GM18502 (cell line): ENCODE results near the gene E2F7.
"Not testable (repeated sequence)": the region's sequence is repeated elsewhere in the genome, so short reads cannot be mapped to it uniquely, and the experiment has no call there.

ENCODE experiments used
- ATAC-seq: cut with Tn5 transposase; IDR thresholded peaks from one replicate; pipeline ENCODE4 v1.9.1; 2021; ENCODE audit warnings: mild to moderate bottlenecking; ENCODE audit not compliant: unreplicated experiment, poor library complexity

Gene E2F7, protein sequence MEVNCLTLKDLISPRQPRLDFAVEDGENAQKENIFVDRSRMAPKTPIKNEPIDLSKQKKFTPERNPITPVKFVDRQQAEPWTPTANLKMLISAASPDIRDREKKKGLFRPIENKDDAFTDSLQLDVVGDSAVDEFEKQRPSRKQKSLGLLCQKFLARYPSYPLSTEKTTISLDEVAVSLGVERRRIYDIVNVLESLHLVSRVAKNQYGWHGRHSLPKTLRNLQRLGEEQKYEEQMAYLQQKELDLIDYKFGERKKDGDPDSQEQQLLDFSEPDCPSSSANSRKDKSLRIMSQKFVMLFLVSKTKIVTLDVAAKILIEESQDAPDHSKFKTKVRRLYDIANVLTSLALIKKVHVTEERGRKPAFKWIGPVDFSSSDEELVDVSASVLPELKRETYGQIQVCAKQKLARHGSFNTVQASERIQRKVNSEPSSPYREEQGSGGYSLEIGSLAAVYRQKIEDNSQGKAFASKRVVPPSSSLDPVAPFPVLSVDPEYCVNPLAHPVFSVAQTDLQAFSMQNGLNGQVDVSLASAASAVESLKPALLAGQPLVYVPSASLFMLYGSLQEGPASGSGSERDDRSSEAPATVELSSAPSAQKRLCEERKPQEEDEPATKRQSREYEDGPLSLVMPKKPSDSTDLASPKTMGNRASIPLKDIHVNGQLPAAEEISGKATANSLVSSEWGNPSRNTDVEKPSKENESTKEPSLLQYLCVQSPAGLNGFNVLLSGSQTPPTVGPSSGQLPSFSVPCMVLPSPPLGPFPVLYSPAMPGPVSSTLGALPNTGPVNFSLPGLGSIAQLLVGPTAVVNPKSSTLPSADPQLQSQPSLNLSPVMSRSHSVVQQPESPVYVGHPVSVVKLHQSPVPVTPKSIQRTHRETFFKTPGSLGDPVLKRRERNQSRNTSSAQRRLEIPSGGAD

DNA sequence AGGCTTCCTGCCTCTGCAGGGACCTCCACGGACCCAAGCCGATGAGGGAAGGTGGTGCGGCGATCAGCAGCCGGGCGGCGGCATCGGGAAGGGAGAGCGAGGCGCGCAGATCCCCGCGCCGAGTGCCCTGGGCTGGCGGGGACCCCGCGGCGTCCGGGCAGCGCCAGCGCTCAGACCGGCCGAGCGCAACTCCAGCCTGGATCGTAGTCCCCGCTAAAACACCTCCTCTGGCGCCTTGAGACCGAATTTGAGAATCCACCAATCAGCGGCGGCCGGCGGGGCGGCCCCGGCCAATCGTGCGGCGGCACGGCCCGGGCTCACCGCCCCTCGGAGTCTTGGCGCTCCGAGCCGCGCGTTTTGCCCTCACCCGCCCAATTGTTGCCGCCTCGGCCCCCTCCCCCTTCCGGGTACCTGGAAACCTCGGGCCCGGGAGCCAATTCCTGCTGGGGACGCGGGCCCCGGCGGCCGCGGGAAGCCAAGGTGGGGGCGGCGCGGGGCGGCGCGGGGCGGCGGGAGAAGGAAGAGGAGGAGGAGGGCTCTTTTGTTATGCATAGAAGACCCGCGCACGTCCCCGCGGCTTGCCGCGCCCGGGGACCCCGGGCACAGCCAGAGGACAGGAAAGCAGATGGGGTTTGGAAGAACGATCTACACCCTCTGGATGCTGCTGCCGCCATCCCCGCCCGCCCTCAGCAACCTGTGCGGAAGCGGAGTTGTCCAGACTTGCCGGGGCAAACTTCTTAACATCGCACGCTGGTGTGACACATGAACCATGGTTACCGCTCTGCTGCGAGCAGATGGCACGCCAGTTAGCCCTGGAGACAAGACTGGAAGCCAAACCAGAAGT lies at the start of gene E2F7:
Gene E2F7, minus strand, starts transcription at position 209 of the 844 bp plus-strand sequence. CDS start 934 bp downstream, outside the sequence.
- ATAC-seq, result peak; percentile 71

DNA sequence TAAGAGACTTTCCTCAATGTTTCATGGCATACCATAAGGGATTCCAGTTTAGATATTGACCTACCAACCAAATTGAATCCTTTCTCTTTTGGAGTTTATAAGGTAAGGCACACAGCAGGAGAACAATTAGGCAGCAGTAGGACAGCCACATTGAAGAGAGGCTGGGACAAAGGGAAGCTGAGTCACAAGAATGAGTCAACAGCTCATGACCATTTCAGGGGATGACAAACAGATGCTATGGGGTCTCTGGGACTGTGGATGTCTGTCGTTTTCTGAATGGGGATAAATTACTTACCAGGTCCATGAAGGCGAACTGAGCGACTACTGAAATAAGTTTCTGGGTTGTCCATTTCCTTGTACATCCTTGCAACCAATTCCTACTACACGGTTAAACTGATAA lies 48.6 kb upstream of the E2F7 start:
- no peak for ATAC-seq

DNA sequence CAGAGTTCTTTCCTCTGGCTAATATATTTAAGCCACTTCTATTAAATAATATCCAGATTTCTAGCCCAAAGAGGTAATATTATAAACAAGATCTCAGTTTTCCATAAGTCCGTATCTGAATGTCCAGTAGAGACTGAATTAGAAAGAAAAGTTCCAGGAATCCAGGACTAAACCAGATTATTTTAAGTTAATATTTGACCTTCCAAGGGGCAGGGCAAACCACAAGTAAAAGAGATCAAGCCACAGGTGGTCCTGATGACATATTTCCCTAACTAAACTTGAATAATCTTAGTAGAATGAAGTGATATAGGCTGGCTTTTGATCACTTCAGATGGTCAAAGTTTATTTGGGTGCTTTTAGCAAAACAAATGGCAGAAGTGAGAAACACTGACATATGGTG lies 43.3 kb upstream of the E2F7 start:
- no peak for ATAC-seq

DNA sequence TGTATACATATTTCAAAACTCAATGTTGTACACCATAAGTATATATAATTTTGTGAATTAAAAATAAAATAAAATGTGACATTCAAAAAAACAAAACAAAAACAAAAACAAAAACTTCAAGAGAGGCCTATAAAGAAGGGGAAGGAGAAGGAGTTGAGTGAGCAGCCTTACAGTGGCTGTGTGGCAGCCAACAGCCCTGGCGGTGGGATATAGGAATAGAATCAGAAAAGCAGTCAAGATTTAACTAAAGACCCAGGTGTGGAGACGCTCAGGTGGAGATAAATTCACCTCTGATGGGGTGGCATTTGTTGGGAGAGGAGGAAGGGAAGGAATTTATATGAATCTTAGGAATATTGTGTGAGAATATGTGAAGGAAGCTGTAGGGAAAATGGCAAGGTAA lies 41.8 kb upstream of the E2F7 start:
- no peak for ATAC-seq

DNA sequence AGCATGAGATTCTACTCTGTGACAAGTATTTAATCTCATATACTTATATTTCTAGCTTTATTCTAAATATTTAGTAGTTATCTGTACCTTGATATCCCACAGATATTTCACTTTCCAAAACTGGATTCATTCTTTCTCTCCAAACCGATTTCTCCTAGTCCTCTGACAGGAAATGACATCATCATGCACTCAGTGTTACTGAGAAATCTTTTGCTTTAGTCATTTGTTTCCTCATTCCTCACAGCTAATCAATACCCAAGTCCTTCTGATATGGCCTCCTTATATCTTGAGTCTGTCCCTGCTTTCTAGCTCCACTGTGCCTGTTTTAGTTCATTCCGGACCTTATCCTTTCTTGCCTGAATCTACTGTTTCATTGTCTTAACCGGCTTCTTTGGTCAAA lies 39.4 kb upstream of the E2F7 start:
- no peak for ATAC-seq

DNA sequence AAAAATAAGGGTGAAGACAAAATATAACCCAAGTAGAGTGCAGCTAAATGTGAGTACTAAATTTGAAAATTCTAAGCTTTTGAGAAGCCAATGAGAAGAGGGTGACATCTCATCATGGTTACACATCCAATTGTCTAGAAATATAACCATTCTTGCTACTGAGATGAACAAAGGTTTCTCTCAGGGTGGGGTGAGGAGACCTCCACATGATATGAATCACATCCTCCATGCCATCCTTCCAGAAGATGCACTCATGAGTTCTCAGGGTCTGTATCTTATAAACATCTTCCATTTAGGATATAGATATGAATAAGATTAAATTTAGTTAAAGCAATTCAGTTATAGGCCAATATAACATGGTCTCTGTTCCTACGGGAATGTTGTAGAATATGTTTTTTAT lies 38.9 kb upstream of the E2F7 start:
- ATAC-seq, result no peak

DNA sequence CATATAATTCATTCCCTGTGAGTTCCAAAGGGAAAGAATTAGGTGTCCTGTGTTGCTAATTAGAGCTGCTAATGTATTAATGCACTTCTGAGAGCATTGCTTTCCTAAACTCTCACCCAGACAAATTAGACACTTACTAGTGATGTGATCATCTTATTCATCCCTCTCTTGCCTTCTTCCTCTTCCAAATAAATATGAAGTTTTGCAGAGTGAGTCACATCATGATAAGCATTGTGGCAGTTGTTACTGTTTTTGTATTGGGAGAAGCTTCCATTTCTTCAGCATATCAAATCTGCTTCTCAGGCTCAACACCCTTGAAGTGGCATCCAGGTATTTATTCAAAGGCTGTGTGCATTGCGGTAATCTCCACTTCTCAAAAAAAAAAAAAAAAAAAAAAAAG lies 37.3 kb upstream of the E2F7 start:
- no peak for ATAC-seq

DNA sequence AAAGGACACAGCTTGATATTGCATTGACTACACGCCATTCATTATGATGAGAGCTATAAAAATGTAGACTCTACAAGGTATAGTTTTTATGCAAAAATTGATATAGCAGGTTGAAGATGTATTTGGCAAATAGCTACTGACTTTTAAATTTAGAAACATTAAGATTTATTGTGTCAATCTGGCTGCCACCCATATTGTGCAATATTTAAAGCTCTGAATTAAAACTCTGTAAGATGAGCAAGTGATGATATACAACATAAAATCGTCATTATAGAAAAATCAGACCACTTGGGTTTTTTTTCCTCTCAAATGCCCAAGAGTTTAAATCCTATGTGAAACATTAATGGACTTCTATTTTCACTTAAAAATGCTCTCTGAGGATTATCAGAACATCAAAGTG lies 36.8 kb upstream of the E2F7 start:
- no peak for ATAC-seq

DNA sequence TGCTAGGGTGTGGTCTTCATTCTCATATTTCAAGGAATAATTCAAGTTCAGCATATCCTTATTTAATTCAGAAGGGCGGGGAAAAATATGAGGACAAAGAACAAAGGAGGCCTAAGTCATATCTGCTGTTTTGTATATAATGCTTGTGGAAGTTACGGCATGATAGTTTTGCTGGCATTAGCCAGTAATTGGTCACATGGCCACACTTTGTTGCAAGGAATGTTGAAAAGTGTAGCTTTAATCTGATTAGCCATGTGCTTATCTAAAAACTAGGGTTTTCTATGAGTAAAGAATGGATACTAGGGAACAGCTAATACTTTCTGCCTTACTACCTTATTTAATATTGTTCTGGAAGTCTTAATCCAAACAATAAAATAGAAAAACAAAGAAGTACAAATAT lies 34.4 kb upstream of the E2F7 start:
- no peak for ATAC-seq

DNA sequence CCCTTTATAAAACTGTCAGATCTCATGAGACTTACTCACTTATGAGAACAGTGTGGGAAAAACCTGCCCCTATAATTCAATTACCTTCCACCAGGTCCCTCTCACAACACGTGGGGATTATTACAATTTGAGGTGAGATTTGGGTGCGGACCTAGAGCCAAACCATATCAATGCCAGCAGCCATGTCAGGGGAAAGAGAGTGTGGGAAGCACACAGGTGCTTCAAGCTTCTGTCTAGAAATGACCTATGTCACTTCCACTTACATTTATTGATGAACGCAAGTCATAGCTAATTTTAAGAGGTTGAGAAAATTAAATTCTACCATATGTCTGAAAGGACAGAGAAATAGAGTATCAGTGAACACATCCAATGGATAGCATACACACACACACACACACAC lies 32.5 kb upstream of the E2F7 start:
- no peak for ATAC-seq

DNA sequence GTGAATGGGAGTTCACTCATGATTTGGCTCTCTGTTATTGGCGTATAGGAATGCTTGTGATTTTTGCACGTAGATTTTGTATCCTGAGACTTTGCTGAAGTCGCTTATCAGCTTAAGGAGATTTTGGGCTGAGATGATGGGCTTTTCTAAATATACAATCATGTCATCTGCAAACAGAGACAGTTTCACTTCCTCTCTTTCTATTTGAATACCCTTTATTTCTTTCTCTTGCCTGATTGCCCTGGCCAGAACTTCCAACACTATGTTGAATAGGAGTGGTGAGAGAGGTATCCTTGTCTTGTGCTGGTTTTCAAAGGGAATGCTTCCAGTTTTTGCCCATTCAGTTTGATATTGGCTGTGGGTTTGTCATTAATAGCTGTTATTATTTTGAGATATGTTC lies 26.9 kb upstream of the E2F7 start:
- ATAC-seq, result not testable (repeated sequence)

DNA sequence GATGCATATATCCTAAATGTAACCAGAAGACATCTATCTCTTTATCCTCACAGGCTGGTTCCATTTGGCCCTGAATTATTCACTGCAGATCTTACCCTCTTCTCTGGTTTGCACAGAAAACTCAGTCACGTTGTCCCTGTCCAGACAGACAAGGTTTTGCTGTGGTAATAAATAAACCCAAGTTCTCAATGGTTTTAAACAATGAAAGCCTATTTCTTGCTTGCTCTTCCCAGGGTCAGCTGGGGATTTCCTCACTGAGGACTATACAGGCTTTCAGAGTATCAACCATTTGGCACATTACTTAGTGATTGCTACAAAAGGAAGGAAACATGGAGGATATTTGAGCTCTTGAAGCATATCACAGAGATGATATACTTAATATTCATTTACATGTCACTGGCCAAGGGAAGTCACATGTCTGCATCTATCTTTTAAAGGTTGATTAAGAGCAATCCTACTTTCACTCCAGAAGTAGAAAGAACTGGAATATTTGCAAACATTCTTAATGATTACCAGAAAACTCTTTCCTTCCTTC lies 24.4 kb upstream of the E2F7 start:
- ATAC-seq, result no peak

DNA sequence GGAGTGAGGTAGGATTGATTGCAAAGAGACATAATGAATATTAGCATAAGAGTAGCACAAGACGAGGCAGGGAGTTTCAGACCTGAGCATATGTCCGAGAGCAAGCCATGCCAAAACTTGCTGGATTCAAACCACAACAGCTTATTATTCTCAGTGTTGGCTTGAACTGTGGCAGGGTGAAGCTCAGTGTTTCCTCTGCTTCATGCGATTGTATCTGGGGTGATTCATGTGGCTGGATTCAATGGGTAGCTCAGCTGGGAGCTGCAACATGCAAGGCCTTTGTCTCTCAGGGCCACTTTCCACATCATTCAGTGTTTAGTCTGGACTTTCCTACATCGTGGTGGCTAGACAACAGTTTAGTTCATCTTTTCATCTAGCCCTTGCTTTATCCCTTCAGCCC lies 22.1 kb upstream of the E2F7 start:
- peak; percentile 50 for ATAC-seq

DNA sequence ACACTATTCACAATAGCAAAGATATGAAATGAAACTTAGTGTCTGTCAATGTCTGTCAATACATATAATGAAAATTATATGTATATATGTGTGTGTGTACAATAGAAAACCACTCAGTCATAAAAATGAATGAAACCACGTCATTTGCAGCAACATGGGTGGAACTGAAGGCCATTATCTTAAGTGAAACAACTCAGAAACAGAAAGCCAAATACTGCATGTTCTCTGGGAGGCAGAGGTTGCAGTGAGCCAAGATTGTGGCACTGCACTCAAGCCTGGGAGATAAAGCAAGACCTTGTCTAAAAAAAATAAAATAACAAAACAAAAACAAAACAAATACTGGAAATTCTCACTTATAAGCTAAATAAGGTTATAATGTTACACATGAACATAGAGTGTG lies 16.7 kb upstream of the E2F7 start:
- ATAC-seq, result no peak

DNA sequence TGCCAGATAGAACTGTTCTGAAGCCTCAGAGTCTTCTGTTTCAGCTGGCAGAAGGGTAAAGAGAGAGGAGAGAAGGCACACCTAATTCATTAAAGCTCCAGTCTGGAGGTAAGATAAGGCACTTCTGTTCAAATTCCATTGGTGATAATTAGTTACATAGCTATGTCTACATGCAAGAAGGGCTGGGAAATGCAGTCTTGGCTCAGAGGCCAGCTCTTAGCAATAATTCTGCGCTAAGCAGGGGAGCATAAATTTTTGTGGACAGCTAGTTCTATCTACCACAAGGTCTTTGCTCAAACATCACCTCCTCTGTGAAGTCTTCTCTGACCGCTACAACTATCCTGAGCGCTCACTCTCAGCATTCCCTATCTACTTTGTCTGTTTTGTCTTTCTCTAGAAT lies 14.3 kb upstream of the E2F7 start:
- ATAC-seq, result no peak

DNA sequence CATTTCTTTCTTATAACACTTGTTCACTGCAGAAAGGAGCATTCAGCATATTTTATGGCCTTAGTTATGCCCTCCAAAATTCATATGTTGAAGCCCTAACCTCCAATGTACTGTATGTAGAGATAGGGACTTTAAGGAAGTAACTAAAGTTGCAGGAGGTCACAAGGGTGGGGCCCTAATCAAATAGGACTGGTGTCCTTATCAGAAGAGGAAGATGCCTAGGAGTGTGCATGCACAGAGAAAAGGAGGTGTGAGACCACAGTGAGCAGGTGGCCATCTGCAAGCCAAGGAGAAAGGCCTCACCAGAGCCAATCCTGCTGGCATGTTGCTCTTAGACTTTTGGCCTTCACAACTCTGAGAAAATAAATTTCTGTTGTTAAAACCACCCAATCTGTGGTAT lies 12.9 kb upstream of the E2F7 start:
- no peak for ATAC-seq

DNA sequence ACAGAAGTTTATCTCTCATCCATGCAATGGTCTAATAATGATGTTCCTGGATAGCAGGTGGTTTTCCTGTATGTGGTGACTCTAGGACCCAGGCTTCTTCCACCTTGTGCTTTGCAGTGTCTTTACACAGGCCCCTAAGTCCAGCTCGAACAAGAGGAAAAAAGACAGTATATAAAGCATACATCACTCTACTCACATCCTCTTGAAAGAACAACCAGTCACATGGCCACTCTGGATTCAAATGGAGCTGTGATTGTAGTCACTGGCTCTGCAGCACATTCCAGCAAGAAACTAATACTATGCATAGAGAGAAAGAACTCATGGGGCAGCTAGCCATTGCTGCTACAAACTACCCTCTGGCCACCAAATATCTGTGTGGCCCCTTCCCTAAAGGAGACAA lies 11.5 kb upstream of the E2F7 start:
- ATAC-seq, result no peak

DNA sequence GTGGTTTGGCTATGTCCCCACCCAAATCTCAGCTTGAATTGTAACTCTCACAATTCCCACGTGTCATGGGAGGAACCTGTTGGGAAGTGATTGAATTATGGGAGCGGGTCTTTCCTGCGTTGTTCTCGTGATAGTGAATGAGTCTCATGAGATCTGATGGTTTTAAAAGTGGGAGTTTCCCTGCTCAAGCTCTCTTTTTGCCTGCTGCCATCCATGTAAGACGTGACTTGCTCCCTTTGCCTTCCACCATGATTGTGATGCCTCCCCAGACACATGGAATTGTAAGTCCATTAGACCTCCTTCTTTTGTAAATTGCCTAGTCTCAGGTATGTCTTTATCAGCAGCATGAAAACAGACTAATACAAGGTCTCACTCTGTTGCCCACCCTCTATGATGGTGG lies 8.5 kb upstream of the E2F7 start:
- not testable (repeated sequence) for ATAC-seq

DNA sequence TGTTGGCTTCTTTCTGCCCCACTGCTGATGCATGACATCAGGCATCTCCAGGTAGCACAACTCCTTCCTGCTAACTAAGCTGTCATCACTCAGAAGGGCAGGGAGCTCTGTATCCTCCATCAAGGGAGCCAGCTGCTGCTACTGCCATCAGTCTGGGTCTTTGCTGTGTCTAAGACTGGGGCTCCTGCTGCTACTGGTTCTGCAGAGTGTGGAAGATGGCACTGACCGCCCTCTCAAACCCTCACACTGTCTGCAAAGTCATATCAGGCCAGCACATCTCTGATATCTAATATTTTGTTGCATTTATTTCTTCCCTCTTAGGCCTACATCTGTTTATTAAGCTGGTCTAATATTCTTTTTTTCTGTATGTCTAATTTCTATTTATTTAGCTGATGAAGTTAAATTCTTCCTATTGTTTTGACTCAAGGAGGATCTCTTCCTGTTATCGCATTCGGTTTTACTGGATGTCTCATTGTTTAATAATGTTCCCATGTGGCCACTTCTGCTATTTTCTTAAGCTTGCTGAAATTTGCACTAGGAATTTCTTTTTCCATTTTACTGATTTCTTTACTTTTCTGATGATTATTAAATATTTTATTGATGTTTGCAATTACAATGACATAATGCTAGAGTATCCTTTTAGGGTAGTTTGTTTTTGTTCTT lies 7.6 kb upstream of the E2F7 start:
- ATAC-seq, result no peak
